Measurements from ENCODE around the gene ZXDC. TPM values are rescaled to one million over a fixed set of nuclear protein-coding genes. Genes with fewer than 3 reads are reported as not detected.

Gene ZXDC
- total RNA-seq, 1 donor from 2014 or later: 31.8 TPM

DNA sequence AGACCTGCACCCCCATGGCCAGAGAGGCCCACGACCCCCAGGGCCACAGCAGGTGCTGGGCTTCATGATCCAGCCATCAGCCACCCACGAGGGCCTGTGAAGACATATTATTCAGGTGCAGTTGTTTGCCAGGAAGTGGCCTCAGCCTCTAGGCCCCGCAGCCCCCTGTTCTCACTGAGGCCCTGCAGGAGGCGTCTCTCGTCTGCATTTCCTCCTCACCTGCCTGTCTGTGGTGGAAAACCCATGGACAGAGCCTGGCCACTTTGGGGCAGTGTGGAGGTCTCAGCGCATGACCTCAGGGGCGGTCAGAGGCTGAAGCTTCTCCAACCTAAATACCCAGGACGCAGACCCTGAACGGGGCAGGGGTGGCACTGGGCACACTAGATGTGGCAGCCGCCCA lies 23.2 kb upstream of the ZXDC start:
- Mint-ChIP-seq H3K9me3 (ENCODE audit: unreplicated experiment) (no peaks in the 10 kb centered on the region), H3K36me3 (ENCODE audit: unreplicated experiment) (no peaks in the 10 kb centered on the region), H3K27ac (ENCODE audit: unreplicated experiment) (no peak overlapping the region), H3K27me3 (ENCODE audit: unreplicated experiment) (peaks cover 3% of the 10 kb centered on the region), H3K4me3 (ENCODE audit: unreplicated experiment) (no peak overlapping the region), H3K4me1 (ENCODE audit: unreplicated experiment) (no peaks in the 10 kb centered on the region)
- TF ChIP-seq CTCF (IDR thresholded peaks at IDR 0.05): no peak
- DNase-seq (ENCODE audit: extremely low spot score, unreplicated experiment): no peak

GRCh38 chr3:126498461-126498860 lies 22.8 kb upstream of the ZXDC start:
- Mint-ChIP-seq H3K27ac (ENCODE audit: unreplicated experiment) (no peak overlapping the region), H3K4me3 (ENCODE audit: unreplicated experiment) (no peak overlapping the region), H3K27me3 (ENCODE audit: unreplicated experiment) (peaks cover 3% of the 10 kb centered on the region), H3K4me1 (ENCODE audit: unreplicated experiment) (no peaks in the 10 kb centered on the region), H3K9me3 (ENCODE audit: unreplicated experiment) (no peaks in the 10 kb centered on the region), H3K36me3 (ENCODE audit: unreplicated experiment) (no peaks in the 10 kb centered on the region)
- no peak for TF ChIP-seq CTCF (IDR thresholded peaks at IDR 0.05)
- DNase-seq (ENCODE audit: extremely low spot score, unreplicated experiment): no peak

GRCh38 chr3:126497956-126498355 lies 22.3 kb upstream of the ZXDC start:
- no peak for DNase-seq (ENCODE audit: extremely low spot score, unreplicated experiment)
- no peak for TF ChIP-seq CTCF (IDR thresholded peaks at IDR 0.05)
- no peaks in the 10 kb centered on the region for H3K4me1 Mint-ChIP-seq (ENCODE audit: unreplicated experiment)
- no peak overlapping the region for H3K27ac Mint-ChIP-seq (ENCODE audit: unreplicated experiment)
- no peak overlapping the region for H3K4me3 Mint-ChIP-seq (ENCODE audit: unreplicated experiment)
- H3K9me3 Mint-ChIP-seq (ENCODE audit: unreplicated experiment): no peaks in the 10 kb centered on the region
- peaks cover 3% of the 10 kb centered on the region for H3K27me3 Mint-ChIP-seq (ENCODE audit: unreplicated experiment)
- H3K36me3 Mint-ChIP-seq (ENCODE audit: unreplicated experiment): no peaks in the 10 kb centered on the region

DNA sequence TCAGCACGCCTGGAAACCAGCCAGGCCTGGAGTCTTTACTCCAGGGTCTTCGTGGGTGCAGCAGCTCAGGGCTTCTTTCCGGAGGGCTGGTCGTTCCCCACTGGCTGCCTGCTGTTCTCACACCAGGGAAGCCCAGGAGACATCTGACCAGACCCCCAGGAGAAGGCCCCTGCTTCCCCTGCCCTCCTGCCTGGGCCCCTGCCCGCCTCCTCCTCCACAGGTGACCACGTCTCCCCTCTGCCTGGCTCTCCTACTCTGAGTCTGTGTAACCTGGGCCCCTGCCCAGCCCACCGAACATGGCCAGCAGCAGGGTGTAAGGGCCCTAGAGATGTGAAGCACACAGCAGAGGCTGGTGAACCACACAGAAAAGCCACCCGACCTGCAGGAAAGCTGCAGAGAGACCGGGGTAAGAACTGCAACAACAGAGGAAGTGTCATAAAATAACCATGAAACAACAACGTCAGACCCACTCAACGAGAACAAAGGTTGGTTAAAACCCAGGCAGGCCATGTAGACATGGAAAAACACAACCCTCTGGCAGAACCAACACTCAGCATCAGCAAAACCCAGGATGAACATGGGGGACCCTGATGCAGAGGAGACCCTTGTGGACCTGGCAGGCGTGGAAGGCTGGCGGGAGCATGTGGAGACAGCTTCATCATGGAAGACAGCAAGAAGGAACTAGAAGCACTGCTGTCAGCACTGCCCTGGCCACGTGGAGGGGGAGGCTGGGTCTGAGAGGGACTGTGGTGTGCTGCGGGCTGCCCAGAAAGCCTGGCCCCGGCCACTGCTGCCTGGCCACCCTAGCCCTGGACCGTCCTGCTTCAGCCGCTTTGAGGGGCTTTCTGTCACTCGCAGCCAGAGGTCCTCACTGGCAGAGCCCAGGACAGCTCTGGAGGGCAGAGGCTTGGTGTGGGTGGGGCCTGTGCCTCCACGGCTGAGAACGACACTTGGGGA lies 21.5 kb upstream of the ZXDC start:
- Mint-ChIP-seq H3K4me3 (ENCODE audit: unreplicated experiment) (no peak overlapping the region), H3K4me1 (ENCODE audit: unreplicated experiment) (no peaks in the 10 kb centered on the region), H3K36me3 (ENCODE audit: unreplicated experiment) (no peaks in the 10 kb centered on the region), H3K27ac (ENCODE audit: unreplicated experiment) (no peak overlapping the region), H3K27me3 (ENCODE audit: unreplicated experiment) (peaks cover 3% of the 10 kb centered on the region), H3K9me3 (ENCODE audit: unreplicated experiment) (no peaks in the 10 kb centered on the region)
- TF ChIP-seq CTCF (IDR thresholded peaks at IDR 0.05): no peak
- DNase-seq (ENCODE audit: extremely low spot score, unreplicated experiment): no peak

DNA sequence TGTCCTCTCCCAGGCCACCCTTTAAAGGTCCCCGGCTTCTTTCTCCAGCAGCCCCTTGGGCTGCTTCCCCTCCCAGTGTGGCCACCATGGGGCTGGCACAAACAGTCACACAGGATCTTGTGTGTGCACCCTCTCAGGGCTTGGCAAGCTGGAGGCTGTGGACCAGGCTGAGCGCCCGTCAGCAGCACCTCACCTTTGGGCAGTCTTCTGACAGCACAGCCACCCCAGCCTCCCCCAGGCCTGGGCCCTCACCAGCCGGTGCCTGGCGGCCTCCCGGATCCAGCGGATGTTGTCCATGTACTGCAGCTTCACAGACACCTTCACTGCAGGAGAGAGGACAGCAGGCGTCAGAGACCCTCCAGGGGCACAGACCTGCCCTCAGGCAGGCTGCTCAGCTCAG lies 20.1 kb upstream of the ZXDC start:
- DNase-seq (ENCODE audit: extremely low spot score, unreplicated experiment): no peak
- Mint-ChIP-seq H3K36me3 (ENCODE audit: unreplicated experiment) (no peaks in the 10 kb centered on the region), H3K4me1 (ENCODE audit: unreplicated experiment) (no peaks in the 10 kb centered on the region), H3K27ac (ENCODE audit: unreplicated experiment) (no peak overlapping the region), H3K9me3 (ENCODE audit: unreplicated experiment) (no peaks in the 10 kb centered on the region), H3K4me3 (ENCODE audit: unreplicated experiment) (no peak overlapping the region), H3K27me3 (ENCODE audit: unreplicated experiment) (peaks cover 3% of the 10 kb centered on the region)
- no peak for TF ChIP-seq CTCF (IDR thresholded peaks at IDR 0.05)

Measured in osteocyte (in vitro differentiated cells).